CD14-positive monocyte (primary cell): ENCODE results near the gene SHISA6. TPM values are rescaled to one million over a fixed set of nuclear protein-coding genes. Genes with fewer than 3 reads are reported as not detected.

ENCODE experiments used
- DNase-seq, 3 donors: peaks; one replicate each; pipeline ENCODE4 v3.0.0-alpha.2; 2011 to 2022
- H2AFZ ChIP-seq: 2 replicates; pipeline ENCODE4 v1.6.0; 2012; ENCODE audit warnings: mild to moderate bottlenecking, low read depth, low read length, inconsistent platforms; ENCODE audit not compliant: insufficient read depth, poor library complexity, severe bottlenecking
- H3K27ac ChIP-seq, 2 donors: 1 replicate in 1 of 2; 2 replicates in 1 of 2; pipeline ENCODE4 v1.5.1; 2012 to 2013; ENCODE audit warnings: low read length in 2 of 2, control low read depth in 1 of 2, inconsistent platforms in 1 of 2, low read depth in 1 of 2, mild to moderate bottlenecking in 1 of 2
- H3K27me3 ChIP-seq, 2 donors: one replicate each; pipeline versions ENCODE4 v1.6.0 to v1.6.1; 2011 to 2013; ENCODE audit warnings: low read length in 2 of 2; ENCODE audit not compliant: control insufficient read depth in 2 of 2, insufficient read depth in 2 of 2
- H3K36me3 ChIP-seq, 2 donors: replicated peaks in 1 of 2; 1 replicate in 1 of 2; 2 replicates in 1 of 2; pipeline versions ENCODE4 v1.5.1 to v1.6.1; 2012 to 2013; ENCODE audit warnings: low read length in 2 of 2, control low read depth in 1 of 2, inconsistent platforms in 1 of 2, mild to moderate bottlenecking in 1 of 2; ENCODE audit not compliant: insufficient read depth in 2 of 2, control insufficient read depth in 1 of 2
- H3K4me1 ChIP-seq, 2 donors: 1 replicate in 1 of 2; 2 replicates in 1 of 2; pipeline versions ENCODE4 v1.5.1 to v1.6.1; 2012 to 2013; ENCODE audit warnings: low read length in 2 of 2, control low read depth in 1 of 2, inconsistent platforms in 1 of 2, mild to moderate bottlenecking in 1 of 2, moderate library complexity in 1 of 2; ENCODE audit not compliant: insufficient read depth in 2 of 2, control insufficient read depth in 1 of 2
- H3K4me2 ChIP-seq: replicated peaks from 2 replicates; pipeline ENCODE3; 2012; ENCODE audit warnings: low read length, moderate library complexity, mild to moderate bottlenecking; ENCODE audit not compliant: poor library complexity, severe bottlenecking; ENCODE audit errors: extremely low read depth
- H3K4me3 ChIP-seq, 3 experiments: fragments of 200-600 bp in 1 of 3; sonication (generic) in 1 of 3; replicated peaks in 1 of 3; 1 replicate in 2 of 3; 2 replicates in 1 of 3; pipeline ENCODE4 v1.5.1; 2011 to 2013; ENCODE audit warnings: low read length in 3 of 3, mild to moderate bottlenecking in 3 of 3, control low read depth in 2 of 3, low read depth in 2 of 3, inconsistent platforms in 1 of 3, moderate library complexity in 1 of 3
- H3K79me2 ChIP-seq: 2 replicates; pipeline ENCODE4 v1.6.0; 2012; ENCODE audit warnings: mild to moderate bottlenecking, control low read depth, inconsistent platforms, low read length, moderate library complexity; ENCODE audit not compliant: insufficient read depth
- H3K9ac ChIP-seq: 2 replicates; pipeline ENCODE4 v1.6.0; 2017; ENCODE audit warnings: low read length, mild to moderate bottlenecking; ENCODE audit not compliant: insufficient read depth, poor library complexity, severe bottlenecking
- H3K9me3 ChIP-seq, 2 donors: replicated peaks in 1 of 2; 1 replicate in 1 of 2; 2 replicates in 1 of 2; pipeline versions ENCODE4 v1.5.1 to v1.6.1; 2012 to 2013; ENCODE audit warnings: low read length in 2 of 2, control low read depth in 1 of 2; ENCODE audit not compliant: control insufficient read depth in 1 of 2, insufficient read depth in 1 of 2
- H4K20me1 ChIP-seq: 2 replicates; pipeline ENCODE4 v1.6.0; 2012; ENCODE audit warnings: mild to moderate bottlenecking, low read length, control low read depth, moderate library complexity; ENCODE audit not compliant: insufficient read depth
- H3K27ac Mint-ChIP-seq, 7 donors: one replicate each; pipeline ENCODE4 v1.8.0; 2020; ENCODE audit warnings: mild to moderate bottlenecking in 7 of 7, mixed read lengths in 7 of 7, moderate library complexity in 6 of 7, inconsistent platforms in 2 of 7
- H3K27me3 Mint-ChIP-seq, 3 donors: one replicate each; pipeline ENCODE4 v1.8.0; 2021 to 2022; ENCODE audit warnings: low read depth in 3 of 3, mild to moderate bottlenecking in 3 of 3, mixed read lengths in 3 of 3, moderate library complexity in 3 of 3, inconsistent platforms in 1 of 3
- H3K36me3 Mint-ChIP-seq, 2 donors: one replicate each; pipeline ENCODE4 v1.8.0; 2020; ENCODE audit warnings: mixed read lengths in 2 of 2, inconsistent platforms in 1 of 2, mild to moderate bottlenecking in 1 of 2
- H3K4me1 Mint-ChIP-seq: one replicate; pipeline ENCODE4 v1.8.0; 2020; ENCODE audit warnings: mild to moderate bottlenecking, mixed read lengths
- H3K4me3 Mint-ChIP-seq, 2 donors: one replicate each; pipeline ENCODE4 v1.8.0; 2020; ENCODE audit warnings: mild to moderate bottlenecking in 2 of 2, mixed read lengths in 2 of 2, moderate library complexity in 1 of 2
- H3K9me3 Mint-ChIP-seq, 7 donors: one replicate each; pipeline ENCODE4 v1.8.0; 2020 to 2022; ENCODE audit warnings: mixed read lengths in 7 of 7, mild to moderate bottlenecking in 6 of 7, moderate library complexity in 6 of 7, inconsistent platforms in 2 of 7
- CTCF ChIP-seq: fragments of 200-600 bp; IDR thresholded peaks from one replicate; pipeline ENCODE4 v1.8.0; 2022; ENCODE audit warnings: antibody characterized with exemption, mild to moderate bottlenecking
- WGBS: methylation state at CpG from one replicate; pipeline ENCODE4 v1.1.5; 2013; ENCODE audit warnings: missing lambda C conversion rate; ENCODE audit not compliant: insufficient coverage; 5-methylcytosine and 5-hydroxymethylcytosine counted together
- intact Hi-C, 2 donors: fragments of 100-400 bp; cut with micrococcal nuclease; formaldehyde crosslinking; loops; one replicate each; pipeline versions ENCODE4 v1.15.0 to v1.15.1; 2023
- polyA plus RNA-seq, 3 donors: library from polyadenylated mRNA; depleted of rRNA in 1 of 3; unstranded in 2 of 3; stranded (reverse) in 1 of 3; fragments of 300-500 nt in 2 of 3; fragments of >200 nt in 1 of 3; fragmentation: Illumina TruSeq in 2 of 3; gene quantifications; 1 replicate in 2 of 3; 2 replicates in 1 of 3; pipeline ENCODE4 v1.2.3, GENCODE V29; 2012 to 2021

The SHISA6 gene
- polyA plus RNA-seq, 3 donors, result not detected

GRCh38 chr17:11221721-11222120, 19.3 kb upstream of the SHISA6 start:
- Mint-ChIP-seq H3K4me1 (no peaks in the 10 kb centered on the region), H3K9me3 (peaks cover 0 to 7% (median 1%) of the 10 kb centered on the region in 7 donors), H3K36me3 (no peaks in the 10 kb centered on the region), H3K27me3 (peaks cover 0 to 5% (median 2%) of the 10 kb centered on the region in 3 donors), H3K4me3 (no peak overlapping the region), H3K27ac (no peak overlapping the region)
- Histone ChIP-seq H3K27me3 (no peaks in the 10 kb centered on the region), H3K4me1 (no peaks in the 10 kb centered on the region), H4K20me1 (no peaks in the 10 kb centered on the region), H2AFZ (no peak overlapping the region), H3K79me2 (no peaks in the 10 kb centered on the region), H3K4me3 (no peak overlapping the region), H3K9me3 (no peaks in the 10 kb centered on the region), H3K4me2 (no peak overlapping the region), H3K9ac (no peak overlapping the region), H3K27ac (no peak overlapping the region), H3K36me3 (no peaks in the 10 kb centered on the region)
- intact Hi-C loops, result no loop called here
- 46% methylated on average over 4 of the region's 5 CpGs for WGBS
- TF ChIP-seq CTCF, result no peak
- DNase-seq, result no peak

- Mint-ChIP-seq H3K4me1 (no peaks in the 10 kb centered on the region), H3K27ac (no peak overlapping the region), H3K4me3 (peak overlapping the region in 1 of 2 donors; percentile 52), H3K27me3 (peaks cover 36 to 52% (median 37%) of the 10 kb centered on the region in 3 donors), H3K9me3 (peaks cover 0 to 20% (median 2%) of the 10 kb centered on the region in 7 donors), H3K36me3 (no peaks in the 10 kb centered on the region)
- H3K4me2 ChIP-seq, result no peak overlapping the region
- H3K79me2 ChIP-seq, result no peaks in the 10 kb centered on the region
- intact Hi-C loops, result no loop called here
- H2AFZ ChIP-seq, result no peak overlapping the region
- WGBS, result 13% methylated on average over 4 of the region's 4 CpGs
- H3K36me3 ChIP-seq, result no peaks in the 10 kb centered on the region
- no peak for TF ChIP-seq CTCF
- no peak overlapping the region for H3K27ac ChIP-seq
- H3K27me3 ChIP-seq, result peaks cover 26 to 43% of the 10 kb centered on the region in 2 donors
- H3K4me1 ChIP-seq, result no peaks in the 10 kb centered on the region
- H3K9me3 ChIP-seq, result peaks cover 0 to 11% of the 10 kb centered on the region in 2 donors
- no peak overlapping the region for H3K9ac ChIP-seq
- H4K20me1 ChIP-seq, result no peaks in the 10 kb centered on the region
- DNase-seq, result no peak
- H3K4me3 ChIP-seq, result no peak overlapping the region
Measured at GRCh38 chr17:11238705-11239104, 2.3 kb upstream of the SHISA6 start.
